HEK293 (cell line): ENCODE measurements around the gene ACAD11.

ENCODE experiments used
- ZNF184 ChIP-seq: fragments of 450-650 bp; IDR thresholded peaks from 2 replicates; pipeline ENCODE4 v1.5.1; 2018; ENCODE audit warnings: missing biosample characterization, mild to moderate bottlenecking, missing genetic modification characterization
- ZNF2 ChIP-seq: fragments of 450-650 bp; formaldehyde crosslinking; IDR thresholded peaks from 2 replicates; pipeline ENCODE4 v1.5.1; 2016; ENCODE audit warnings: missing biosample characterization, missing genetic modification characterization
- TF ChIP-seq, protein P1 (sequence below): fragments of 450-650 bp; formaldehyde crosslinking; IDR thresholded peaks from 2 replicates; pipeline ENCODE4 v1.5.1; 2016; ENCODE audit warnings: missing biosample characterization, missing genetic modification characterization
- TF ChIP-seq, protein P2 (sequence below): fragments of 450-650 bp; formaldehyde crosslinking; IDR thresholded peaks from 2 replicates; pipeline ENCODE4 v1.5.1; 2016; ENCODE audit warnings: missing biosample characterization, missing genetic modification characterization, low read depth

DNA sequence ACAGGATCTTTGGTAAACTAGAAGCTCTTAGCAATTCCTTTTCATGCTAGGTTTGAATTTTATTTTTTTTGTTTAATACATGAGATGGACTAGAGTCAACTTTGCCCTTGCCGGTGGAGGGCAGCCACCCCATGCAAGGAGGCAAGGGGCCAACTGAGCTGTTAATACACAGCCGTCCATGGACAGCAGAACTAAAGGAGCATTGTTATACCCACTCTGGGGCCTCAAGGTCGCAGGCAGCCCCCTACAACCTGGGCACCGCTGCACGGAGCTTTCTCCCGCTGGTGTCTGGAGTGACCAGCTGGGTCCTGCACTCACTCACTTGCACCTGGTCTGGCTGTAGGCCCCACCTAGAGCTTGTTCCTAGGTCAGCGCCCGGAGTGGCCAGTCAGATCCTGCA lies 110.4 kb downstream of the ACAD11 start:
- no peak for TF ChIP-seq ZNF184 (tag by site-specific recombination)
- TF ChIP-seq, protein P1, sequence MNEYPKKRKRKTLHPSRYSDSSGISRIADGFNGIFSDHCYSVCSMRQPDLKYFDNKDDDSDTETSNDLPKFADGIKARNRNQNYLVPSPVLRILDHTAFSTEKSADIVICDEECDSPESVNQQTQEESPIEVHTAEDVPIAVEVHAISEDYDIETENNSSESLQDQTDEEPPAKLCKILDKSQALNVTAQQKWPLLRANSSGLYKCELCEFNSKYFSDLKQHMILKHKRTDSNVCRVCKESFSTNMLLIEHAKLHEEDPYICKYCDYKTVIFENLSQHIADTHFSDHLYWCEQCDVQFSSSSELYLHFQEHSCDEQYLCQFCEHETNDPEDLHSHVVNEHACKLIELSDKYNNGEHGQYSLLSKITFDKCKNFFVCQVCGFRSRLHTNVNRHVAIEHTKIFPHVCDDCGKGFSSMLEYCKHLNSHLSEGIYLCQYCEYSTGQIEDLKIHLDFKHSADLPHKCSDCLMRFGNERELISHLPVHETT (tag by site-specific recombination) = no peak
- TF ChIP-seq, protein P2, sequence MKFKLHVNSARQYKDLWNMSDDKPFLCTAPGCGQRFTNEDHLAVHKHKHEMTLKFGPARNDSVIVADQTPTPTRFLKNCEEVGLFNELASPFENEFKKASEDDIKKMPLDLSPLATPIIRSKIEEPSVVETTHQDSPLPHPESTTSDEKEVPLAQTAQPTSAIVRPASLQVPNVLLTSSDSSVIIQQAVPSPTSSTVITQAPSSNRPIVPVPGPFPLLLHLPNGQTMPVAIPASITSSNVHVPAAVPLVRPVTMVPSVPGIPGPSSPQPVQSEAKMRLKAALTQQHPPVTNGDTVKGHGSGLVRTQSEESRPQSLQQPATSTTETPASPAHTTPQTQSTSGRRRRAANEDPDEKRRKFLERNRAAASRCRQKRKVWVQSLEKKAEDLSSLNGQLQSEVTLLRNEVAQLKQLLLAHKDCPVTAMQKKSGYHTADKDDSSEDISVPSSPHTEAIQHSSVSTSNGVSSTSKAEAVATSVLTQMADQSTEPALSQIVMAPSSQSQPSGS (tag by site-specific recombination) = no peak
- TF ChIP-seq ZNF2 (tag by site-specific recombination) = no peak
